Effector memory CD8-positive, alpha-beta T cell (primary cell): ENCODE measurements around the gene HAO2.

Experiments used
- ATAC-seq: fragments of 150-1000 bp; cut with Tn5 transposase; replicated peaks from 2 replicates; pipeline ENCODE4 v1.10.0; 2021; ENCODE audit warnings: mild to moderate bottlenecking, moderate library complexity
- DNase-seq, 3 experiments: peaks; one replicate each; pipeline ENCODE4 v3.0.0; 2021
- H3K27ac Mint-ChIP-seq, 2 donors: one replicate each; pipeline ENCODE4 v1.8.0; 2022; ENCODE audit warnings: mild to moderate bottlenecking in 2 of 2, mixed read lengths in 2 of 2, moderate library complexity in 2 of 2
- H3K27me3 Mint-ChIP-seq, 2 donors: one replicate each; pipeline ENCODE4 v1.8.0; 2022; ENCODE audit warnings: mixed read lengths in 2 of 2
- H3K36me3 Mint-ChIP-seq: one replicate; pipeline ENCODE4 v1.8.0; 2022; ENCODE audit warnings: mild to moderate bottlenecking, moderate library complexity, mixed read lengths; ENCODE audit not compliant: insufficient read depth
- H3K4me1 Mint-ChIP-seq, 2 donors: one replicate each; pipeline ENCODE4 v1.8.0; 2022; ENCODE audit warnings: low read depth in 2 of 2, mixed read lengths in 2 of 2
- H3K4me3 Mint-ChIP-seq, 2 donors: one replicate each; pipeline ENCODE4 v1.8.0; 2022; ENCODE audit warnings: mild to moderate bottlenecking in 2 of 2, mixed read lengths in 2 of 2, moderate library complexity in 2 of 2
- H3K9me3 Mint-ChIP-seq, 2 donors: one replicate each; pipeline ENCODE4 v1.8.0; 2022; ENCODE audit warnings: mixed read lengths in 2 of 2

Gene HAO2

GRCh38 chr1:119397986-119398385, 29.4 kb downstream of the HAO2 start:
- Mint-ChIP-seq H3K27me3 (peaks cover 0 to 24% of the 10 kb centered on the region in 2 donors), H3K9me3 (peaks cover 0 to 6% of the 10 kb centered on the region in 2 donors), H3K36me3 (no peaks in the 10 kb centered on the region), H3K4me3 (no peak overlapping the region), H3K27ac (no peak overlapping the region), H3K4me1 (no peaks in the 10 kb centered on the region)
- DNase-seq (no peak), ATAC-seq (no peak)

- H3K27ac Mint-ChIP-seq: no peak overlapping the region
- no peak overlapping the region for H3K4me3 Mint-ChIP-seq
- H3K4me1 Mint-ChIP-seq: no peaks in the 10 kb centered on the region
- DNase-seq (no peak), ATAC-seq (no peak)
- H3K36me3 Mint-ChIP-seq: no peaks in the 10 kb centered on the region
- H3K9me3 Mint-ChIP-seq: peaks cover 0 to 9% of the 10 kb centered on the region in 2 donors
- H3K27me3 Mint-ChIP-seq: peaks cover 24 to 32% of the 10 kb centered on the region in 2 donors
Measured at GRCh38 chr1:119404736-119405135, 36.2 kb downstream of the HAO2 start.

GRCh38 chr1:119409731-119410130, 41.1 kb downstream of the HAO2 start:
- Mint-ChIP-seq H3K4me1 (no peaks in the 10 kb centered on the region), H3K9me3 (peaks cover 0 to 3% of the 10 kb centered on the region in 2 donors), H3K36me3 (no peaks in the 10 kb centered on the region), H3K4me3 (no peak overlapping the region), H3K27me3 (peaks cover 5 to 9% of the 10 kb centered on the region in 2 donors), H3K27ac (no peak overlapping the region)
- no peak for DNase-seq
- ATAC-seq: no peak

GRCh38 chr1:119410961-119411360, 42.4 kb downstream of the HAO2 start:
- Mint-ChIP-seq H3K4me3 (no peak overlapping the region), H3K27me3 (no peaks in the 10 kb centered on the region), H3K27ac (no peak overlapping the region), H3K9me3 (no peaks in the 10 kb centered on the region), H3K36me3 (no peaks in the 10 kb centered on the region), H3K4me1 (no peaks in the 10 kb centered on the region)
- ATAC-seq (no peak), DNase-seq (no peak)

DNA sequence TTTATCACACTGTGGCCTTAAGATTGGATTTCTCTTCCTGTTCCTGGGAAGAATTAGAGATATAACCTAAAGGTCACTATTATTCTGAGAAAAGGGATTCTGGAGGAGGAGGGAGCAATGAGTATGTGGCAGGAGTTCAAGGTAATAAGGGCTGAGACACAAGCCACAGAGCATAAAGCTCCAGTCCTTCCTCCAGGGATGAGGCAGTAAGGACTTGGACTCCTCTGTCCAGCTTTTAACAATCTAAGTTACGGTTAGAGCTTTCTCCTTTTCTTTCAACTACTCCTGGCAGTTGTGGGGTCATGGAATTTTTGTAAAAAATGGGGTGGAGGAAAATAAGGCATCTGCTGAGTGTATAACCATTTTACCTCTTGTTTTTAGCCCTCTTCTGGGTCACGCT, 46.4 kb downstream of the HAO2 start, which contains the start of gene HSD3B2:
HSD3B2 (plus strand) TSS at position 201 of the 400 bp plus-strand sequence. CDS start 270 bp downstream, outside the sequence.
- ATAC-seq (no peak), DNase-seq (no peak)
- H3K4me3 Mint-ChIP-seq: no peak within 1 kb of the TSS
- H3K36me3 Mint-ChIP-seq: no peaks in the 10 kb centered on the region
- H3K9me3 Mint-ChIP-seq: no peaks in the 10 kb centered on the region
- no peaks in the 10 kb centered on the region for H3K27me3 Mint-ChIP-seq
- no peak within 1 kb of the TSS for H3K27ac Mint-ChIP-seq
- no peaks in the 10 kb centered on the region for H3K4me1 Mint-ChIP-seq

- Mint-ChIP-seq H3K36me3 (no peaks in the 10 kb centered on the region), H3K27ac (no peak overlapping the region), H3K4me3 (no peak overlapping the region), H3K27me3 (no peaks in the 10 kb centered on the region), H3K4me1 (no peaks in the 10 kb centered on the region), H3K9me3 (peaks cover 0 to 2% of the 10 kb centered on the region in 2 donors)
- no peak for DNase-seq
- no peak for ATAC-seq
Measured at GRCh38 chr1:119416006-119416640, 47.5 kb downstream of the HAO2 start.

DNA sequence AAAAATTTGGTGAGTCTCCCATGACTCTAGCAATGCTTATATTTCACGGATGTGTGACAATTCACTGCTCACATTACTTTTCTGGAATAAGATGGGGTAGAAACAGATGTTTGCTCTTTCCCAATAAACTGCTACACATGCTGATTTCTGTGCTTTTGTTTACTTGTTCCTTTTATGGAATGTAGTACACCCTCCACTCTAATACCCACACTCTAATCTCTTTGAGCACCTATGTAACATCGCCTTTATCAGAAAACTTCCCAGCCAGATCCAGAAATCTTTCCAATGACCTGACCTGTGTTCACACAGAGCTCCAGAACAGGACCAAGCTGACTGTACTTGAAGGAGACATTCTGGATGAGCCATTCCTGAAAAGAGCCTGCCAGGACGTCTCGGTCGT, 50.5 kb downstream of the HAO2 start:
- Mint-ChIP-seq H3K9me3 (peaks cover 0 to 2% of the 10 kb centered on the region in 2 donors), H3K27me3 (no peaks in the 10 kb centered on the region), H3K4me3 (no peak overlapping the region), H3K4me1 (no peaks in the 10 kb centered on the region), H3K36me3 (no peaks in the 10 kb centered on the region), H3K27ac (no peak overlapping the region)
- no peak for ATAC-seq
- no peak for DNase-seq

DNA sequence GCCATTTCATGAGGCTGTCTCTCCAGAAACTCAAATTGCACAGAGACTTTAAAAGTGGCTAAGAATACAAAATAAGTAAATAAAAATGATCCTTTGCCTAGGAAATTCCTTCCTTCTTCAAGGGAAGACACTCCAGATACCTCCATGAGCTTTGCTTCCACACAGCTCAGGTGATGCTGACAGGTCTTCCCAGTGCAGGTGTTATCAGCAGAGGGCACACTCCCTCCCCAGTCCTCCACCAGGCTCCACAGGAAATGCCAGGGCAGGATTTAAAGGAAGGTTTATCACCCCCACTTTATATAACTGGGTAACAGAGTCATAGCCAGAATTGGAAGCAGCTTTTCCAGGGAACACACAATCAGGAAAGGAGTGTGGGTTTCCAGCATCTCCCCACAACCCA, 52.1 kb downstream of the HAO2 start:
- no peak overlapping the region for H3K4me3 Mint-ChIP-seq
- no peak overlapping the region for H3K27ac Mint-ChIP-seq
- H3K9me3 Mint-ChIP-seq: peaks cover 0 to 2% of the 10 kb centered on the region in 2 donors
- no peaks in the 10 kb centered on the region for H3K4me1 Mint-ChIP-seq
- DNase-seq: no peak
- H3K27me3 Mint-ChIP-seq: no peaks in the 10 kb centered on the region
- ATAC-seq: no peak
- no peaks in the 10 kb centered on the region for H3K36me3 Mint-ChIP-seq

DNA sequence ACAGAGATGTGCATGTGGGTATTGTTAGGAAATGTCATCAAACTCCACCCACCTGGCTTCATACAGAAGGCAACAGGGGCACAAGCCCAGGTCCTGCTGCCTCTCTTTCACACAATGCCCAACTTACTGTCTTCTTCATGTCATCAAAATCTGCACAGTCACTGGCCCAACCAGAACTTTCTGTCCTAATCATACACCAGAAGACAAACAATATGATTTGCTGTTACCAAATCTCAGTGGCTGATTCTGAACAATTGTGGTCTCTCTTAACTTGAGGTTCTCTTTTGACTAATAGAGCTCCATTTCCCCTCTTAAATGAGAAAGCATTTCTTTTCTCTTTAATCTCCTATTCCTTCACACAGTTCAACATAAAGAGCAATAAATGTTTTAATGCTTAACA, 54.0 kb downstream of the HAO2 start:
- Mint-ChIP-seq H3K36me3 (no peaks in the 10 kb centered on the region), H3K27ac (no peak overlapping the region), H3K27me3 (no peaks in the 10 kb centered on the region), H3K4me1 (no peaks in the 10 kb centered on the region), H3K4me3 (no peak overlapping the region), H3K9me3 (peaks cover 0 to 2% of the 10 kb centered on the region in 2 donors)
- no peak for ATAC-seq
- DNase-seq: no peak

GRCh38 chr1:119428991-119429390, 60.4 kb downstream of the HAO2 start:
- H3K9me3 Mint-ChIP-seq: peaks cover 0 to 10% of the 10 kb centered on the region in 2 donors
- DNase-seq: no peak
- peaks cover 34 to 38% of the 10 kb centered on the region in 2 donors for H3K27me3 Mint-ChIP-seq
- H3K36me3 Mint-ChIP-seq: no peaks in the 10 kb centered on the region
- H3K4me3 Mint-ChIP-seq: no peak overlapping the region
- no peak overlapping the region for H3K27ac Mint-ChIP-seq
- no peak for ATAC-seq
- H3K4me1 Mint-ChIP-seq: no peaks in the 10 kb centered on the region

- H3K9me3 Mint-ChIP-seq: peaks cover 0 to 10% of the 10 kb centered on the region in 2 donors
- no peak overlapping the region for H3K27ac Mint-ChIP-seq
- H3K4me3 Mint-ChIP-seq: no peak overlapping the region
- no peaks in the 10 kb centered on the region for H3K4me1 Mint-ChIP-seq
- H3K36me3 Mint-ChIP-seq: no peaks in the 10 kb centered on the region
- H3K27me3 Mint-ChIP-seq: peaks cover 34 to 38% of the 10 kb centered on the region in 2 donors
- DNase-seq (no peak), ATAC-seq (no peak)
Measured at GRCh38 chr1:119429687-119430086, 61.1 kb downstream of the HAO2 start.

GRCh38 chr1:119430486-119430885, 61.9 kb downstream of the HAO2 start:
- ATAC-seq (no peak), DNase-seq (no peak)
- peaks cover 0 to 10% of the 10 kb centered on the region in 2 donors for H3K9me3 Mint-ChIP-seq
- peaks cover 34 to 38% of the 10 kb centered on the region in 2 donors for H3K27me3 Mint-ChIP-seq
- no peak overlapping the region for H3K27ac Mint-ChIP-seq
- no peaks in the 10 kb centered on the region for H3K4me1 Mint-ChIP-seq
- no peak overlapping the region for H3K4me3 Mint-ChIP-seq
- H3K36me3 Mint-ChIP-seq: no peaks in the 10 kb centered on the region

- no peak for ATAC-seq
- Mint-ChIP-seq H3K4me3 (no peak overlapping the region), H3K4me1 (no peaks in the 10 kb centered on the region), H3K27ac (no peak overlapping the region), H3K36me3 (no peaks in the 10 kb centered on the region), H3K27me3 (peaks cover 34 to 38% of the 10 kb centered on the region in 2 donors), H3K9me3 (peaks cover 0 to 10% of the 10 kb centered on the region in 2 donors)
- DNase-seq: no peak
Measured at GRCh38 chr1:119431836-119432235, 63.3 kb downstream of the HAO2 start.

- H3K4me1 Mint-ChIP-seq: no peaks in the 10 kb centered on the region
- no peak overlapping the region for H3K27ac Mint-ChIP-seq
- ATAC-seq (no peak), DNase-seq (no peak)
- H3K9me3 Mint-ChIP-seq: peaks cover 2 to 10% of the 10 kb centered on the region in 2 donors
- no peak overlapping the region for H3K4me3 Mint-ChIP-seq
- H3K27me3 Mint-ChIP-seq: peaks cover 24 to 28% of the 10 kb centered on the region in 2 donors
- H3K36me3 Mint-ChIP-seq: no peaks in the 10 kb centered on the region
Measured at GRCh38 chr1:119435052-119435451, 66.5 kb downstream of the HAO2 start.
